ENCODE measurements around the gene MAD2L2. TPM values are rescaled to one million over a fixed set of nuclear protein-coding genes. Genes with fewer than 3 reads are reported as not detected.
A peak's percentile ranks its signal among the peaks of the same experiment; 100 is the strongest.

Gene MAD2L2
- total RNA-seq, 1 experiment from 2014 or later: 93.8 TPM

- H3K79me2 ChIP-seq (ENCODE audit: insufficient read depth, low read length): peaks cover 11% of the 10 kb centered on the region; the same call in 1 of the 2 replicates
- TF ChIP-seq ZBTB33 (IDR thresholded peaks at IDR 0.05; ENCODE audit: extremely low read depth, insufficient replicate concordance, low read length) (no peak), ATF3 (IDR thresholded peaks at IDR 0.05) (no peak), EZH2 (IDR thresholded peaks at IDR 0.05) (no peak), CTCF (IDR thresholded peaks at IDR 0.05 in 2 of 3, conservative IDR thresholded peaks at IDR 0.05 in 1 of 3; ENCODE audit: borderline replicate concordance in 1 of 3, insufficient read depth in 1 of 3, low read depth in 2 of 3, low read length in 2 of 3) (no peak), RAD21 (IDR thresholded peaks at IDR 0.05; ENCODE audit: low read depth) (no peak), CBX3 (IDR thresholded peaks at IDR 0.05; ENCODE audit: low read depth) (no peak), POLR2A (IDR thresholded peaks at IDR 0.05; ENCODE audit: borderline replicate concordance, extremely low read depth, insufficient read depth, insufficient read length) (no peak), POLR2AphosphoS5 (IDR thresholded peaks at IDR 0.05; ENCODE audit: low read depth, low read length) (no peak), REST (IDR thresholded peaks at IDR 0.05; ENCODE audit: low read depth) (no peak), TCF7L2 (IDR thresholded peaks at IDR 0.05; ENCODE audit: borderline replicate concordance, extremely low read depth, insufficient read depth, insufficient read length) (no peak), EZH2phosphoT487 (IDR thresholded peaks at IDR 0.05; ENCODE audit: borderline replicate concordance) (no peak), SIN3A (IDR thresholded peaks at IDR 0.05; ENCODE audit: low read depth) (no peak), SRF (IDR thresholded peaks at IDR 0.05; ENCODE audit: low read depth) (no peak), ZNF274 (IDR thresholded peaks at IDR 0.05; ENCODE audit: low read depth, low read length) (no peak)
- CTCF ChIA-PET: interaction anchor here (1.0 to 2.1 kb wide), 4 partner anchors 8 to 37 kb away, joined by 3 to 9 read pairs (median 4); partner anchors contain the start of gene FBXO6
- RAD21 ChIA-PET (ENCODE audit: low non-redundant PET in 1 of 2, low total read pairs in 2 of 2, uncharacterized antibody in 2 of 2, unreplicated experiment in 2 of 2): no interaction called here
- 0 out of 4 replicates have a peak, but pooled peaks cover 0 to 3% of the 10 kb centered on the region in 2 experiments for H3K36me3 ChIP-seq (ENCODE audit: control insufficient read depth in 1 of 2, insufficient read depth in 2 of 2, low read length in 2 of 2)
- H3K9ac ChIP-seq (ENCODE audit: low read length): no peak overlapping the region
- no peak overlapping the region; a peak in 1 of 4 replicates for H3K4me3 ChIP-seq (replicated peaks in 1 of 2; ENCODE audit: low read depth in 1 of 2, low read length in 2 of 2)
- H3K4me1 ChIP-seq (ENCODE audit: control insufficient read depth in 1 of 2, insufficient read depth in 2 of 2, low read length in 2 of 2): peaks cover 15 to 24% of the 10 kb centered on the region in 2 experiments; a peak in 3 of 4 replicates
- H4K20me1 ChIP-seq (ENCODE audit: insufficient read depth): no peaks in the 10 kb centered on the region
- H2AFZ ChIP-seq (ENCODE audit: low read depth, low read length, poor library complexity, severe bottlenecking): no peak overlapping the region
- H3K9me2 ChIP-seq (ENCODE audit: insufficient read depth): no peaks in the 10 kb centered on the region
- no TSS peak for BruUV-seq (replicated peaks)
- DNase-seq (ENCODE audit: low read depth, low spot score) (no peak), ATAC-seq (no peak)
- intact Hi-C loops (cut with micrococcal nuclease): no loop called here
- no peaks in the 10 kb centered on the region for H3K9me3 ChIP-seq (ENCODE audit: control insufficient read depth in 1 of 2, insufficient read depth in 1 of 2, low read depth in 1 of 2, low read length in 2 of 2)
- no peaks in the 10 kb centered on the region for H3K27me3 ChIP-seq (ENCODE audit: insufficient read depth, low read length)
- peak overlapping the region; percentile 98; the same call in 1 of the 2 replicates for H3K4me2 ChIP-seq (ENCODE audit: low read length)
- no peak overlapping the region for H3K27ac ChIP-seq (ENCODE audit: low read depth, low read length)
- POLR2A ChIA-PET: interaction anchor here (1.1 to 2.0 kb wide), 2 partner anchors 9 to 10 kb away, joined by 3 to 14 read pairs; partner anchors contain the start of gene DRAXIN
Observed at GRCh38 chr1:11682287-11682771, 1.4 kb upstream of the MAD2L2 start.

Measured in HCT116 (cell line).